C4-2B (cell line): Measurements from ENCODE around the gene FAM174B.

Source experiments
- ZFX ChIP-seq: fragments of 450-650 bp; IDR thresholded peaks from 2 replicates; pipeline ENCODE4 v1.6.1; 2017
- TF ChIP-seq, protein P1 (sequence below): fragments of 450-650 bp; conservative IDR thresholded peaks from 2 replicates; pipeline ENCODE4 v1.5.1; 2017; ENCODE audit warnings: mild to moderate bottlenecking

DNA sequence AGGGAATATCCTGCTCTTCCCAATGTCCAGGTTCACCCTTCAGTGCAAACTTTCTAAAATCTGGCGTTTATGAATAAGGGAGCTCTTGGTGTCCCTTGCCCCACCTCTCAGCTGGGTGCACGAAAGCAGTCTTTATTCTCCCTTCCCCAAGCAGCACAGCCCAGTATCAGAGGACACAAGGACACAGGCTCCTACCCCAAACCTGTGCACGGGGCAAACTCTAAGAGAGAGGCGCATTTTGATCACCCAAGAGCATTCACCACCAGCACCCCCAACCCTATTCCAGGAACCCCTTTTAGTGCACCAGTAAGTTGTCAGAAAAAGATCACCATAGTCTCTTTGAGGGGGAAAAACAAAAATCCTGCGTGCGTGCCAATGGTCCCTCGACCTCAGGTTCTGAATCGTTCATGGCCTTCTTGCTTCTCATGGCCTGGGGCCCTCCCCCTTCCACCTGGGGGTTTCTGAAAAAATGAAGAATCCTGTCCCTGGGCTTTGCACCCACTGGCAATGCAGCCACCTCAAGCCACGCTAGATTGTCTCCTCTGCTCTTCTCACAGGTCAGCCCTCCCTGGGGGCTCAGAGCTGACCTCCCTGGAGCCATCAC lies 78.9 kb downstream of the FAM174B start:
- TF ChIP-seq, protein P1, sequence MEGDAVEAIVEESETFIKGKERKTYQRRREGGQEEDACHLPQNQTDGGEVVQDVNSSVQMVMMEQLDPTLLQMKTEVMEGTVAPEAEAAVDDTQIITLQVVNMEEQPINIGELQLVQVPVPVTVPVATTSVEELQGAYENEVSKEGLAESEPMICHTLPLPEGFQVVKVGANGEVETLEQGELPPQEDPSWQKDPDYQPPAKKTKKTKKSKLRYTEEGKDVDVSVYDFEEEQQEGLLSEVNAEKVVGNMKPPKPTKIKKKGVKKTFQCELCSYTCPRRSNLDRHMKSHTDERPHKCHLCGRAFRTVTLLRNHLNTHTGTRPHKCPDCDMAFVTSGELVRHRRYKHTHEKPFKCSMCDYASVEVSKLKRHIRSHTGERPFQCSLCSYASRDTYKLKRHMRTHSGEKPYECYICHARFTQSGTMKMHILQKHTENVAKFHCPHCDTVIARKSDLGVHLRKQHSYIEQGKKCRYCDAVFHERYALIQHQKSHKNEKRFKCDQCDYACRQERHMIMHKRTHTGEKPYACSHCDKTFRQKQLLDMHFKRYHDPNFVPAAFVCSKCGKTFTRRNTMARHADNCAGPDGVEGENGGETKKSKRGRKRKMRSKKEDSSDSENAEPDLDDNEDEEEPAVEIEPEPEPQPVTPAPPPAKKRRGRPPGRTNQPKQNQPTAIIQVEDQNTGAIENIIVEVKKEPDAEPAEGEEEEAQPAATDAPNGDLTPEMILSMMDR: no peak
- TF ChIP-seq ZFX: no peak
